Measurements from ENCODE around the gene PDPR. TPM values are rescaled to one million over a fixed set of nuclear protein-coding genes. Genes with fewer than 3 reads are reported as not detected.
"Not testable (repeated sequence)": the region's sequence is repeated elsewhere in the genome, so short reads cannot be mapped to it uniquely, and the experiment has no call there.

The PDPR gene
- total RNA-seq, 2 donors from 2014 or later, result 9.6 to 14.3 TPM

GRCh38 chr16:70187858-70188607 lies 73.9 kb downstream of the PDPR start:
- WGBS, 2 donors, result 20 to 93% methylated on average over 3 to 21 of the region's 71 CpGs
- H3K9me3 ChIP-seq; intact Hi-C loops (cut with DNase I); H3K27me3 ChIP-seq; H3K4me1 ChIP-seq; H3K4me3 ChIP-seq; H3K36me3 ChIP-seq (replicated peaks in 1 of 2; ENCODE audit: insufficient read depth in 1 of 2, low read depth in 2 of 2): not testable (repeated sequence)
- H3K27ac ChIP-seq, result peak overlapping the region in 2 of 4 donors; percentile 40 to 63
- DNase-seq (peak in 2 of 4 donors; percentile 23), ATAC-seq (peak; percentile 82)

DNA sequence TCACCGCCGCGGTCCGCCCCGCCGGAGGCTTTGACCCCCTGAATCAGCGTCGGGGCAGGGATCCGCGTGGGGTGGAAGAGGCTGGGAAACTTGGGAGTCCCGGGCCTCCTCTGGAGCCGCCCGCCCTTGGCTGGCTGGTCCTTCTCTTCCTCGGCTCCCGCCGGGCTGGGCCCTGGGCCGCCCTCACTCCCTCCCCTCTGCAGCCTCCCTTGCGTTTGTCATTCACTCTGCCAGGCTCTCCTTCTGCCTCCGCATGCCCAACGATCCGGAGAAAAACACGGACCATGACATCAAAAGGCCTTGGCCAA lies 74.4 kb downstream of the PDPR start:
- 2% methylated on average over 14 of the region's 22 CpGs; no CpG with 5 or more reads in 1 of the 2 donors for WGBS, 2 donors
- H3K9me3 ChIP-seq; H3K4me1 ChIP-seq; H3K27me3 ChIP-seq; intact Hi-C loops (cut with DNase I); DNase-seq; H3K36me3 ChIP-seq (replicated peaks in 1 of 2; ENCODE audit: insufficient read depth in 1 of 2, low read depth in 2 of 2); H3K4me3 ChIP-seq: not testable (repeated sequence)
- ATAC-seq, result peak; percentile 74
- peak overlapping the region in 2 of 4 donors; percentile 40 to 63 for H3K27ac ChIP-seq

- H3K36me3 ChIP-seq (replicated peaks in 1 of 2; ENCODE audit: insufficient read depth in 1 of 2, low read depth in 2 of 2); intact Hi-C loops (cut with DNase I); H3K27ac ChIP-seq; H3K9me3 ChIP-seq; H3K27me3 ChIP-seq; H3K4me3 ChIP-seq; H3K4me1 ChIP-seq; ATAC-seq; DNase-seq: not testable (repeated sequence)
- no CpG with 5 or more reads among the region's 5 CpGs for WGBS, 2 donors
Observed at GRCh38 chr16:70190574-70190973, 76.4 kb downstream of the PDPR start.

- H3K36me3 ChIP-seq (replicated peaks in 1 of 2; ENCODE audit: insufficient read depth in 1 of 2, low read depth in 2 of 2); H3K9me3 ChIP-seq; H3K4me3 ChIP-seq; ATAC-seq; H3K27me3 ChIP-seq; DNase-seq; H3K27ac ChIP-seq; intact Hi-C loops (cut with DNase I); H3K4me1 ChIP-seq: not testable (repeated sequence)
- 75% methylated on average over 1 of the region's 12 CpGs; no CpG with 5 or more reads in 1 of the 2 donors for WGBS, 2 donors
Observed at GRCh38 chr16:70196683-70197300, 82.7 kb downstream of the PDPR start.

- H3K4me3 ChIP-seq; H3K27me3 ChIP-seq; H3K4me1 ChIP-seq; H3K36me3 ChIP-seq (replicated peaks in 1 of 2; ENCODE audit: insufficient read depth in 1 of 2, low read depth in 2 of 2); H3K27ac ChIP-seq; DNase-seq; intact Hi-C loops (cut with DNase I); ATAC-seq; H3K9me3 ChIP-seq: not testable (repeated sequence)
- WGBS, 2 donors, result 76 to 92% methylated on average over 5 to 7 of the region's 7 CpGs
Observed at GRCh38 chr16:70197611-70198010, 83.5 kb downstream of the PDPR start.

DNA sequence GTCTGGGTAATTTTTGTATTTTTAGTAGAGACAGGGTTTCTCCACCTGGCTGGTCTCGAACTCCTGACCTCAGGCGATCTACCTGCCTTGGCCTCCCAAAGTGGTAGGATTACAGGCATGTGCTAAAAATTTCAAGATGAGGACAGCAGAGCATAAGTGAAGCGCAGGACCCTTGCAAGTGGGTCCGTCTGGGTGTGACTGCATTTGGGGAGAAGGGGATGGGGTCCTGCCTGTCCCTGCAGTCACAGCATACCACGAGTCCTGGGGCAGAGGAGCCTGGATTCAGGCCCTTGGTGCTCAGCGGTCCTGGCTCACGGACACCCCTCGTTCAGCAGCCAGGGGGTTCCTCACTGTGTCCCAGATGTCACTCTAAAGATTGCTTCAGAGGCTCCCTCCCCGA lies 84.1 kb downstream of the PDPR start:
- H3K27ac ChIP-seq; H3K4me1 ChIP-seq; intact Hi-C loops (cut with DNase I); ATAC-seq; H3K4me3 ChIP-seq; H3K27me3 ChIP-seq; DNase-seq; H3K36me3 ChIP-seq (replicated peaks in 1 of 2; ENCODE audit: insufficient read depth in 1 of 2, low read depth in 2 of 2); H3K9me3 ChIP-seq: not testable (repeated sequence)
- 81% methylated on average over 8 of the region's 9 CpGs; no CpG with 5 or more reads in 1 of the 2 donors for WGBS, 2 donors

DNA sequence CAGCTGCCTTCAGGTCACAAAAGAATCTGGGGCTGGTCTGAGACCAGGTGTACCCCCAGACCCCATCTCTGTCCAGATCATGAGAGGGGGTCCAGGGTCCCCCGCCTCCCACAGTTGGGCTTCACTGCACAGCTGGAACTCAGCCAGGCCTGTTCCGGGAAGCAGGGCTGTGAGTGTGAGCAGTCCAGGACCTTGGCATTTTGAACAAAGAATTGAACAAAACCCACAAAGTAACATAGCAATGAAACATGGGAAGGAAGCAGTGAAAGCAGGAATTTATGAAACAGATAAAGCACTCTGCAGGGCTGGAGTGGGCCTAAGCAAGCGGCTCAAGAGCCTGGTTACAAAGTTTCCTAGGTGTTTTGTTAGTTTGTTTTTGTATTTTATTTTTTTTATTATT lies 84.5 kb downstream of the PDPR start:
- intact Hi-C loops (cut with DNase I); H3K4me1 ChIP-seq; H3K9me3 ChIP-seq; H3K27ac ChIP-seq; H3K4me3 ChIP-seq; DNase-seq; H3K36me3 ChIP-seq (replicated peaks in 1 of 2; ENCODE audit: insufficient read depth in 1 of 2, low read depth in 2 of 2); H3K27me3 ChIP-seq; ATAC-seq: not testable (repeated sequence)
- 50 to 54% methylated on average over 2 to 3 of the region's 3 CpGs for WGBS, 2 donors

DNA sequence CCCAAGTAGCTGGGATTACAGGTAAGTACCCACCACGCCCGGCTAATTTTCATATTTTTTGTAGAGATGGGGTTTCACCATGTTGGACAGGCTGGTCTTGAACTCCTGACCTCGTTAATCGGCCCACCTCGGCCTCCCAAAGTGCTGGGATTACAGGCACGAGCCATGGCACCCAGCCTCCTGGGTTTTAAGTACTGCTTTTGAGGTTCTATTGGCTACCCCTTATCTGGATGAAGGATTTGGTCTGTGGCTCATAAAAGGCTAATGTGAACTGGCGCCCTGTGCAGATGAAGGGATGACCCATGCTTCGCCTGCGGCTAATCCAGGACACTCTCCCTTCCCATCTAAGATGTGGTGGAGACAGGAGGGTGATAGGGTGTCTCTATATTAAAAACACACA lies 85.0 kb downstream of the PDPR start:
- H3K27ac ChIP-seq; H3K9me3 ChIP-seq; DNase-seq; ATAC-seq; H3K27me3 ChIP-seq; H3K36me3 ChIP-seq (replicated peaks in 1 of 2; ENCODE audit: insufficient read depth in 1 of 2, low read depth in 2 of 2); intact Hi-C loops (cut with DNase I); H3K4me1 ChIP-seq; H3K4me3 ChIP-seq: not testable (repeated sequence)
- 86 to 88% methylated on average over 9 of the region's 9 CpGs for WGBS, 2 donors

- H3K27me3 ChIP-seq; intact Hi-C loops (cut with DNase I); H3K9me3 ChIP-seq; H3K4me1 ChIP-seq; ATAC-seq; H3K27ac ChIP-seq; H3K4me3 ChIP-seq; H3K36me3 ChIP-seq (replicated peaks in 1 of 2; ENCODE audit: insufficient read depth in 1 of 2, low read depth in 2 of 2); DNase-seq: not testable (repeated sequence)
- 81 to 89% methylated on average over 6 to 7 of the region's 8 CpGs for WGBS, 2 donors
Observed at GRCh38 chr16:70200063-70200462, 85.9 kb downstream of the PDPR start.

DNA sequence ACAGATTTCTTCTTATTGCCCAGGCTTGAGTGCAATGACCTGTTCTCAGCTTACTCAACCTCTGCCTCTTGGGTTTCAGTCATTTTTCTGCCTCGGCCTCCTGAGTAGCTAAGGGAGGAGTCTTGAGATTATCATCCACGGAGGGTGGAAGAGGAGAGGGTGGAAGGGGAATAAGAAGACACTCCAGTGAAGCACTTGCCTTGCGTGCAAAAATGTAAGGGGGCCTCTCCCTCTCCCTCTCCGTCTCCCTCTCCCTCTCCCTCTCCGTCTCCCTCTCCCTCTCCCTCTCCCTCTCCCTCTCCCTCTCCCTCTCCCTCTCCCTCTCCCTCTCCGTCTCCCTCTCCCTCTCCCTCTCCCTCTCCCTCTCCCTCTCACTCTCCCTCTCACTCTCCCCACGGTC lies 89.4 kb downstream of the PDPR start:
- H3K36me3 ChIP-seq (replicated peaks in 1 of 2; ENCODE audit: insufficient read depth in 1 of 2, low read depth in 2 of 2); DNase-seq; intact Hi-C loops (cut with DNase I); H3K27me3 ChIP-seq; H3K9me3 ChIP-seq; H3K4me3 ChIP-seq; H3K27ac ChIP-seq; H3K4me1 ChIP-seq; ATAC-seq: not testable (repeated sequence)
- 81 to 92% methylated on average over 3 to 6 of the region's 7 CpGs for WGBS, 2 donors

DNA sequence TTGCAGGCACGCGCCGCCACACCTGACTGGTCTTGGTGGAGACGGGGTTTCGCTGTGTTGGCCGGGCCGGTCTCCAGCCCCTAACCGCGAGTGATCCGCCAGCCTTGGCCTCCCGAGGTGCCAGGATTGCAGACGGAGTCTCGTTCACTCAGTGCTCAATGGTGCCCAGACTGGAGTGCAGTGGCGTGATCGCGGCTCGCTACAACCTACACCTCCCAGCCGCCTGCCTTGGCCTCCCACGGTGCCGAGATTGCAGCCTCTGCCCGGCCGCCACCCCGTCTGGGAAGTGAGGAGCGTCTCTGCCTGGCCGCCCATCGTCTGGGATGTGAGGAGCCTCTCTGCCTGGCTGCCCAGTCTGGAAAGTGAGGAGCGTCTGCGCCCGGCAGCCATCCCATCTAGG lies 89.9 kb downstream of the PDPR start:
- intact Hi-C loops (cut with DNase I), result not testable (repeated sequence)
- WGBS, 2 donors, result 100% methylated on average over 2 to 8 of the region's 29 CpGs

More for the DNA sequence above, 89.9 kb downstream of the PDPR start:
- H3K4me1 ChIP-seq; H3K4me3 ChIP-seq; ATAC-seq; H3K27me3 ChIP-seq; H3K27ac ChIP-seq; DNase-seq; H3K36me3 ChIP-seq (replicated peaks in 1 of 2; ENCODE audit: insufficient read depth in 1 of 2, low read depth in 2 of 2); H3K9me3 ChIP-seq: not testable (repeated sequence)
